Activated CD8-positive, alpha-beta T cell treated with anti-CD3 and anti-CD28 coated beads, Interleukin-2, amount 10 ng/mL, durations not matched to agents 7 days and 5 days (primary cell): ENCODE measurements around the gene BCO2. TPM values are rescaled to one million over a fixed set of nuclear protein-coding genes. Genes with fewer than 3 reads are reported as not detected.
"Not testable (repeated sequence)": the region's sequence is repeated elsewhere in the genome, so short reads cannot be mapped to it uniquely, and the experiment has no call there.

Experiments used
- ATAC-seq: fragments of 150-1000 bp; cut with Tn5 transposase; one replicate; pipeline ENCODE4 v1.10.0; 2021; ENCODE audit warnings: moderate library complexity
- CTCF ChIA-PET: fragments of 350-600 bp; sonication (Branson Sonifier 250); formaldehyde crosslinking; loops from one replicate; lab custom pipeline; 2021; ENCODE audit warnings: antibody characterized with exemption; lab: Charles Lee
- POLR2A ChIA-PET: fragments of 350-600 bp; sonication (Branson Sonifier 250); formaldehyde crosslinking; loops from one replicate; lab custom pipeline; 2021; ENCODE audit warnings: antibody characterized with exemption; lab: Charles Lee
- DNase-seq: peaks from one replicate; pipeline ENCODE4 v3.0.0-alpha.2; 2020
- H3K27ac Mint-ChIP-seq: one replicate; pipeline ENCODE4 v1.8.0; 2021; ENCODE audit warnings: mild to moderate bottlenecking, mixed read lengths
- H3K27me3 Mint-ChIP-seq: one replicate; pipeline ENCODE4 v1.8.0; 2021; ENCODE audit warnings: low read depth, mixed read lengths
- H3K36me3 Mint-ChIP-seq: one replicate; pipeline ENCODE4 v1.8.0; 2021; ENCODE audit warnings: low read depth, mixed read lengths
- H3K4me1 Mint-ChIP-seq: one replicate; pipeline ENCODE4 v1.8.0; 2021; ENCODE audit warnings: low read depth, mixed read lengths
- H3K4me3 Mint-ChIP-seq: one replicate; pipeline ENCODE4 v1.8.0; 2021; ENCODE audit warnings: mild to moderate bottlenecking, mixed read lengths
- H3K9me3 Mint-ChIP-seq: one replicate; pipeline ENCODE4 v1.8.0; 2022; ENCODE audit warnings: mixed read lengths; ENCODE audit not compliant: insufficient read depth
- total RNA-seq, 2 experiments: library from RNA; stranded (reverse); gene quantifications; one replicate each; pipeline ENCODE4 v1.2.3, GENCODE V29; 2021

BCO2 gene
- total RNA-seq, 2 experiments from 2014 or later: 1.3 to 1.9 TPM

- CTCF ChIA-PET: interaction anchor here (1.0 to 1.4 kb wide), 2 partner anchors 16 to 45 kb away, joined by 4 read pairs; partner anchors contain the start of gene BCO2
- ATAC-seq (no peak), DNase-seq (no peak)
- no peak overlapping the region for H3K27ac Mint-ChIP-seq
- no peaks in the 10 kb centered on the region for H3K36me3 Mint-ChIP-seq
- H3K27me3 Mint-ChIP-seq: peaks cover 25% of the 10 kb centered on the region
- POLR2A ChIA-PET: no interaction called here
- H3K4me1 Mint-ChIP-seq: peaks cover 7% of the 10 kb centered on the region
- H3K9me3 Mint-ChIP-seq: no peaks in the 10 kb centered on the region
- no peak overlapping the region for H3K4me3 Mint-ChIP-seq
Measured at GRCh38 chr11:112159098-112160065, 15.9 kb upstream of the BCO2 start.

GRCh38 chr11:112160091-112160848 is 15.0 kb upstream of the BCO2 start:
- ChIA-PET POLR2A (no interaction called here), CTCF (interaction anchor here (1.0 to 1.4 kb wide), 2 partner anchors 15 to 46 kb away, joined by 4 read pairs; partner anchors contain the start of gene BCO2)
- Mint-ChIP-seq H3K36me3 (no peaks in the 10 kb centered on the region), H3K4me3 (no peak overlapping the region), H3K4me1 (peaks cover 7% of the 10 kb centered on the region), H3K27ac (no peak overlapping the region), H3K9me3 (no peaks in the 10 kb centered on the region), H3K27me3 (peaks cover 29% of the 10 kb centered on the region)
- DNase-seq (no peak), ATAC-seq (no peak)

GRCh38 chr11:112161012-112161411 is 14.3 kb upstream of the BCO2 start:
- ChIA-PET CTCF (no interaction called here), POLR2A (no interaction called here)
- Mint-ChIP-seq H3K9me3 (no peaks in the 10 kb centered on the region), H3K4me1 (peaks cover 7% of the 10 kb centered on the region), H3K36me3 (no peaks in the 10 kb centered on the region), H3K27ac (no peak overlapping the region), H3K4me3 (no peak overlapping the region), H3K27me3 (peaks cover 31% of the 10 kb centered on the region)
- DNase-seq (no peak), ATAC-seq (no peak)

- H3K27ac Mint-ChIP-seq, POLR2A ChIA-PET, H3K9me3 Mint-ChIP-seq, ATAC-seq, H3K36me3 Mint-ChIP-seq, DNase-seq, H3K4me3 Mint-ChIP-seq, H3K4me1 Mint-ChIP-seq: not testable (repeated sequence)
- CTCF ChIA-PET: interaction anchor here (1.4 kb wide), 1 partner anchor 14 kb away, joined by 6 read pairs; the partner anchor contains the start of gene BCO2
- H3K27me3 Mint-ChIP-seq: peaks cover 33% of the 10 kb centered on the region
Measured at GRCh38 chr11:112162200-112162599, 13.1 kb upstream of the BCO2 start.

- ChIA-PET POLR2A (no interaction called here), CTCF (interaction anchor here (0.5 to 1.4 kb wide), 2 partner anchors 13 to 248 kb away, joined by 3 to 6 read pairs; partner anchors contain the start of gene BCO2)
- H3K27ac Mint-ChIP-seq: no peak overlapping the region
- ATAC-seq (no peak), DNase-seq (no peak)
- H3K4me3 Mint-ChIP-seq: no peak overlapping the region
- no peaks in the 10 kb centered on the region for H3K9me3 Mint-ChIP-seq
- peaks cover 7% of the 10 kb centered on the region for H3K4me1 Mint-ChIP-seq
- no peaks in the 10 kb centered on the region for H3K36me3 Mint-ChIP-seq
- peaks cover 33% of the 10 kb centered on the region for H3K27me3 Mint-ChIP-seq
Measured at GRCh38 chr11:112162761-112163546, 12.4 kb upstream of the BCO2 start.

- Mint-ChIP-seq H3K27ac (no peak within 1 kb of the TSS), H3K36me3 (no peaks in the 10 kb centered on the region), H3K4me1 (peaks cover 7% of the 10 kb centered on the region), H3K27me3 (peaks cover 33% of the 10 kb centered on the region), H3K9me3 (no peaks in the 10 kb centered on the region), H3K4me3 (peak within 1 kb of the TSS; percentile 44)
- ChIA-PET POLR2A (no interaction called here), CTCF (interaction anchor here (1.4 to 1.8 kb wide), 2 partner anchors 12 to 50 kb away, joined by 4 to 6 read pairs; partner anchors contain the start of gene BCO2)
- no peak for DNase-seq
- ATAC-seq: no peak
Measured at GRCh38 chr11:112163875-112164685, 11.2 kb upstream of the BCO2 start, which contains the start of gene IL18. IL18 (minus strand) TSS chr11:112164094; CDS start chr11:112155053, 9,041 bp downstream.

GRCh38 chr11:112165049-112165448 is 10.3 kb upstream of the BCO2 start:
- ChIA-PET CTCF (interaction anchor here (1.8 kb wide), 1 partner anchor 51 kb away, joined by 4 read pairs; no protein-coding TSS in a partner anchor), POLR2A (no interaction called here)
- Mint-ChIP-seq H3K36me3 (no peaks in the 10 kb centered on the region), H3K4me1 (peaks cover 7% of the 10 kb centered on the region), H3K4me3 (no peak overlapping the region), H3K9me3 (no peaks in the 10 kb centered on the region), H3K27me3 (peaks cover 33% of the 10 kb centered on the region), H3K27ac (no peak overlapping the region)
- no peak for DNase-seq
- no peak for ATAC-seq

- ATAC-seq: no peak
- ChIA-PET CTCF (interaction anchor here (0.8 kb wide), 1 partner anchor 9 kb away, joined by 3 read pairs; the partner anchor contains the start of gene BCO2), POLR2A (no interaction called here)
- no peak for DNase-seq
- no peak overlapping the region for H3K27ac Mint-ChIP-seq
- peaks cover 7% of the 10 kb centered on the region for H3K4me1 Mint-ChIP-seq
- no peaks in the 10 kb centered on the region for H3K9me3 Mint-ChIP-seq
- H3K27me3 Mint-ChIP-seq: peaks cover 27% of the 10 kb centered on the region
- H3K4me3 Mint-ChIP-seq: no peak overlapping the region
- no peaks in the 10 kb centered on the region for H3K36me3 Mint-ChIP-seq
Measured at GRCh38 chr11:112166562-112166961, 8.8 kb upstream of the BCO2 start.

- ChIA-PET POLR2A (no interaction called here), CTCF (interaction anchor here (0.8 kb wide), 1 partner anchor 8 kb away, joined by 3 read pairs; the partner anchor contains the start of gene BCO2)
- Mint-ChIP-seq H3K36me3 (no peaks in the 10 kb centered on the region), H3K27ac (no peak within 1 kb of the TSS), H3K4me3 (no peak within 1 kb of the TSS), H3K27me3 (peaks cover 24% of the 10 kb centered on the region), H3K9me3 (no peaks in the 10 kb centered on the region), H3K4me1 (peaks cover 7% of the 10 kb centered on the region)
- DNase-seq (no peak), ATAC-seq (no peak)
Measured at GRCh38 chr11:112167145-112167544, 8.2 kb upstream of the BCO2 start, which contains the start of gene TEX12. TEX12 (plus strand) TSS chr11:112167372; CDS start chr11:112169269, 1,897 bp downstream.

- ATAC-seq: no peak
- Mint-ChIP-seq H3K36me3 (no peaks in the 10 kb centered on the region), H3K9me3 (no peaks in the 10 kb centered on the region), H3K4me1 (peaks cover 12% of the 10 kb centered on the region), H3K27ac (no peak overlapping the region), H3K27me3 (peaks cover 12% of the 10 kb centered on the region), H3K4me3 (no peak overlapping the region)
- ChIA-PET CTCF (interaction anchor here (0.9 kb wide), 1 partner anchor 43 kb away, joined by 3 read pairs; no protein-coding TSS in a partner anchor), POLR2A (interaction anchor here (0.6 kb wide), 1 partner anchor 302 kb away, joined by 3 read pairs; no protein-coding TSS in a partner anchor)
- no peak for DNase-seq
Measured at GRCh38 chr11:112172362-112172994, 2.8 kb upstream of the BCO2 start.
